Activated naive CD4-positive, alpha-beta T cell treated with anti-CD3 and anti-CD28 coated beads, Interleukin-2, amount 50 U/mL, for 16 hours (primary cell): ENCODE data around the gene ATP11A.

Source experiments
- DNase-seq: peaks from one replicate; pipeline ENCODE4 v3.0.0-alpha.2; 2020

ATP11A gene

GRCh38 chr13:112726016-112726767, 36.4 kb downstream of the ATP11A start:
- DNase-seq, result no peak

- DNase-seq, result no peak
Observed at GRCh38 chr13:112727581-112727980, 37.7 kb downstream of the ATP11A start.

- DNase-seq, result no peak
Observed at GRCh38 chr13:112728375-112729126, 38.7 kb downstream of the ATP11A start.

- no peak for DNase-seq
Observed at GRCh38 chr13:112729408-112729807, 39.6 kb downstream of the ATP11A start.

GRCh38 chr13:112730157-112730671, 40.4 kb downstream of the ATP11A start:
- DNase-seq, result no peak

GRCh38 chr13:112731667-112732616, 42.1 kb downstream of the ATP11A start:
- no peak for DNase-seq

- no peak for DNase-seq
Observed at GRCh38 chr13:112732679-112733078, 42.8 kb downstream of the ATP11A start.

GRCh38 chr13:112733112-112733511, 43.3 kb downstream of the ATP11A start:
- DNase-seq, result no peak

- no peak for DNase-seq
Observed at GRCh38 chr13:112733661-112734379, 44.0 kb downstream of the ATP11A start.

- DNase-seq, result no peak
Observed at GRCh38 chr13:112734696-112735547, 45.1 kb downstream of the ATP11A start.

GRCh38 chr13:112735791-112736190, 46.0 kb downstream of the ATP11A start:
- no peak for DNase-seq

- no peak for DNase-seq
Observed at GRCh38 chr13:112737294-112737693, 47.5 kb downstream of the ATP11A start.

- no peak for DNase-seq
Observed at GRCh38 chr13:112738606-112739005, 48.8 kb downstream of the ATP11A start.

- DNase-seq, result no peak
Observed at GRCh38 chr13:112740502-112741131, 50.8 kb downstream of the ATP11A start.

GRCh38 chr13:112741185-112741755, 51.4 kb downstream of the ATP11A start:
- no peak for DNase-seq

- DNase-seq, result no peak
Observed at GRCh38 chr13:112741835-112742570, 52.2 kb downstream of the ATP11A start.

GRCh38 chr13:112742583-112742982, 52.7 kb downstream of the ATP11A start:
- DNase-seq, result no peak

- DNase-seq, result no peak
Observed at GRCh38 chr13:112743451-112744167, 53.8 kb downstream of the ATP11A start.
